Chondrocyte (in vitro differentiated cells): Measurements from ENCODE around the gene BDKRB1. TPM values are rescaled to one million over a fixed set of nuclear protein-coding genes. Genes with fewer than 3 reads are reported as not detected.

Source experiments
- DNase-seq: peaks from one replicate; pipeline ENCODE4 v3.0.0; 2021; ENCODE audit warnings: mixed read lengths, low spot score
- H3K27ac Mint-ChIP-seq: one replicate; pipeline ENCODE4 v1.8.0; 2021; ENCODE audit warnings: mild to moderate bottlenecking, moderate library complexity, mixed read lengths; ENCODE audit not compliant: unreplicated experiment
- H3K27me3 Mint-ChIP-seq: 2 replicates; pipeline ENCODE4 v1.8.0; 2021; ENCODE audit warnings: low read depth, mixed read lengths
- H3K36me3 Mint-ChIP-seq: 2 replicates; pipeline ENCODE4 v1.8.0; 2021; ENCODE audit warnings: low read depth, mixed read lengths
- H3K4me1 Mint-ChIP-seq: 2 replicates; pipeline ENCODE4 v1.8.0; 2021; ENCODE audit warnings: low read depth, mild to moderate bottlenecking, mixed read lengths
- H3K4me3 Mint-ChIP-seq: one replicate; pipeline ENCODE4 v1.8.0; 2021; ENCODE audit warnings: mild to moderate bottlenecking, moderate library complexity, mixed read lengths; ENCODE audit not compliant: unreplicated experiment
- H3K9me3 Mint-ChIP-seq: 2 replicates; pipeline ENCODE4 v1.8.0; 2021; ENCODE audit warnings: low read depth, mixed read lengths
- long read RNA-seq: library from polyadenylated mRNA; stranded (forward); transcript quantifications from one replicate; pipeline ENCODE4 v2.0.0, GENCODE V29; 2021
- total RNA-seq: library from RNA; stranded (reverse); gene quantifications from 3 replicates; pipeline ENCODE4 v1.2.1, GENCODE V29; 2021
- TF ChIP-seq, protein P1 (sequence below): fragments of 200-600 bp; sonication (generic); IDR thresholded peaks from 2 replicates; pipeline ENCODE4 v1.5.0; 2021; ENCODE audit warnings: antibody characterized with exemption, mild to moderate bottlenecking, moderate library complexity

BDKRB1 gene
- not detected in 3 replicates for total RNA-seq
- long read RNA-seq = 0 reads

DNA sequence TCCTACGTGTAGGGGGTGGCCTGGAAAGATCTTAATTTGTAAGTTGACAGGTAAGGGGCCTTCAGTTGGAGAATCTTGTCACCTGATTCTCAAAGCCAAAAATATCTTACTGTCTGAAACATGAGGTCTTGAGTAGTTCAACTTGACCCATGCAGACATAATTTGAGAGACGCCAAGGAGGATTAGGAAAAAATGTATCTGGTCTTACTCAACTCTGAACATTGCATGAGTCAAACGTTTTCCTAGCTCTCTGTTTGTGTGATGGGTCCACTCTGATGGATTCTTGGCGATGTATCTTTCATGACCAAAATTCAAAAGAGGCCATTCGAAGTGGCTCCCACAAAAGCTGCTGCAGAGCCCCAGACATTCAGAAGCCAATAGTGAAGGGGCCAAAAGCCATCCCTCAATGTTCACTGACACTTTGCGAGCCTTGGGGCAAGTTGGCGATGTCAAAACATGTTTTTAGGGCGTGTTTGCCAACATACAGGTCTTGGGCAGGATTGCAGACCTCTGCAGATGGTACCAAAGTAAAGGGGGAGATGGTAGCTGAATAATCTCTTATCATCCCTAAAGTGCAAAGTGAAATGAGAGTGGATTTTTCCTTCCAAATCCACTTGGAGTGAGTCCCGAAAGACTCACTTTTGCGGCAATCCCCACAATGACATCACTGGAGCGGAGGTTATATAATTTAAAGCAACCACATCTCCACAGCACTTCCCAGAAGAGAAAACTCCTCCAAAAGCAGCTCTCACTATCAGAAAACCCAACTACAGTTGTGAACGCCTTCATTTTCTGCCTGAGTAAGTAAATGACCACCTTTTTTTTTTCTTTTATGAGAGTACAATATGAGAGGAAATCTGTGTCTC lies at the start of gene BDKRB1:
Gene BDKRB1 (plus strand): TSS at position 710 of the 866 bp plus-strand sequence. CDS start 7,473 bp downstream, outside the sequence.
- H3K36me3 Mint-ChIP-seq = peaks cover 3% of the 10 kb centered on the region
- TF ChIP-seq, protein P1, sequence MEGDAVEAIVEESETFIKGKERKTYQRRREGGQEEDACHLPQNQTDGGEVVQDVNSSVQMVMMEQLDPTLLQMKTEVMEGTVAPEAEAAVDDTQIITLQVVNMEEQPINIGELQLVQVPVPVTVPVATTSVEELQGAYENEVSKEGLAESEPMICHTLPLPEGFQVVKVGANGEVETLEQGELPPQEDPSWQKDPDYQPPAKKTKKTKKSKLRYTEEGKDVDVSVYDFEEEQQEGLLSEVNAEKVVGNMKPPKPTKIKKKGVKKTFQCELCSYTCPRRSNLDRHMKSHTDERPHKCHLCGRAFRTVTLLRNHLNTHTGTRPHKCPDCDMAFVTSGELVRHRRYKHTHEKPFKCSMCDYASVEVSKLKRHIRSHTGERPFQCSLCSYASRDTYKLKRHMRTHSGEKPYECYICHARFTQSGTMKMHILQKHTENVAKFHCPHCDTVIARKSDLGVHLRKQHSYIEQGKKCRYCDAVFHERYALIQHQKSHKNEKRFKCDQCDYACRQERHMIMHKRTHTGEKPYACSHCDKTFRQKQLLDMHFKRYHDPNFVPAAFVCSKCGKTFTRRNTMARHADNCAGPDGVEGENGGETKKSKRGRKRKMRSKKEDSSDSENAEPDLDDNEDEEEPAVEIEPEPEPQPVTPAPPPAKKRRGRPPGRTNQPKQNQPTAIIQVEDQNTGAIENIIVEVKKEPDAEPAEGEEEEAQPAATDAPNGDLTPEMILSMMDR = no peak
- no peak within 1 kb of the TSS for H3K27ac Mint-ChIP-seq
- H3K27me3 Mint-ChIP-seq = peaks cover 4% of the 10 kb centered on the region
- H3K4me1 Mint-ChIP-seq = peaks cover 28% of the 10 kb centered on the region
- DNase-seq = no peak
- H3K4me3 Mint-ChIP-seq = no peak within 1 kb of the TSS
- H3K9me3 Mint-ChIP-seq = peaks cover 3% of the 10 kb centered on the region

DNA sequence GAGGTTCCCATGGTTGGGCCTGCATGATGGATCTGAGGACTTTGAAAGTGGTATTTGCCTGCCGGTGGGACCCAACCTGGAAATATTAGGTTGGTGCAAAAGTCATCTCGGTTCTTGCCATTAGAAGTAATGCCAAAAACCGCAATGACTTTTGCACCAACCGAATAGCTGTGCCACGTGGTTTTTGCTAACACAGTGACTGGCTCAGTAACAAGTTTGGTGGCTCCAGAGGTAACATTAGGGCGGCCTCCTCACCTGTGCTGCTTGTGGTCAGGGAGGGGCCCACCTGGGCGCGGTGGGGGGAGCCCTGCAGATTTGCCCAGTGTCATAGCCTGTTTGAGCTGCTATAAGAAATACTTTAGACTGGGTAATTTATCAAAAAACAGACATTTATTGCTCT lies 49.5 kb upstream of the BDKRB1 start:
- peaks cover 16% of the 10 kb centered on the region for H3K27me3 Mint-ChIP-seq
- no peak overlapping the region for H3K4me3 Mint-ChIP-seq
- TF ChIP-seq, protein P1 = no peak
- H3K27ac Mint-ChIP-seq = no peak overlapping the region
- DNase-seq = no peak
- peaks cover 14% of the 10 kb centered on the region for H3K4me1 Mint-ChIP-seq
- H3K9me3 Mint-ChIP-seq = no peaks in the 10 kb centered on the region
- no peaks in the 10 kb centered on the region for H3K36me3 Mint-ChIP-seq

DNA sequence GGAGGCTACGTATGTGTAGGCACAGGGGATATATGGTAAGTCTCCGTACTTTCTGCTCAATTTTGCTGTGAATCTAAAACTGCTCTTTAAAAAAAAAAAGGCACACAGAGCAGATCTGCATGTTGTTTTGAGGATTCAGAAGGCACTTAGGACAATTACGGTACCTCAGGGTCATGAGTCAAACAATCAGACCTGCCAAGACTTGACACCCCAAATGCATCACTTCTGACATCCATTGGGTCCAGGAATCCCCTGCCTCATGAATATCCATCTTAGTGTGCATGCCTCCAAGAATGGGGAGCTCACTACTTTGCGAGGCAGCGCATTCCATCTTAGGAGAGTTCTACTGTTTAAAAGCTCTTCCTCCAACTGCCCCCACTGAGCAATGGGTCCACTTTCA lies 48.3 kb upstream of the BDKRB1 start:
- Mint-ChIP-seq H3K9me3 (peaks cover 10% of the 10 kb centered on the region), H3K36me3 (peaks cover 2% of the 10 kb centered on the region), H3K27me3 (peaks cover 9% of the 10 kb centered on the region), H3K4me1 (peaks cover 14% of the 10 kb centered on the region), H3K27ac (no peak overlapping the region), H3K4me3 (no peak overlapping the region)
- DNase-seq = no peak
- TF ChIP-seq, protein P1 = no peak

DNA sequence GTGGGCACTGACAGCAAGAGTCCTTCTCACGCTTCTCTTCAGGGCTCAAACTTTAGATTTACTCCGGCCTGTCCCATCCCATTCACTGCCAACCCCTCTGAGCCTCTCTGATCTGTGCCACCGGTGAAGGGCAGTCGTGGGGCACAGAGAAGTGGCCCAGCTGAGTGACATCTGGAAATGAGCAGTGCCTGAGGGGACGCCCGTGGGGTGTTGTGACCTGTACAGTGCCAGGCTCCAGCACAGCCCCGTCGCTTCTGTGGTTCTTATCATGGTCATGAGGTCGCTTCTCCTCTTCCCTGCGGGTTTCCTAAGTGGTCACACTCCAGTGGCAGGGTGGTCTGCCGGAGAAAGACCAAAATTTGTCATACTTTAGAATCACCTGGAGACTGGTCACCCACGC lies 47.3 kb upstream of the BDKRB1 start:
- H3K4me1 Mint-ChIP-seq = peaks cover 14% of the 10 kb centered on the region
- H3K4me3 Mint-ChIP-seq = no peak overlapping the region
- peaks cover 10% of the 10 kb centered on the region for H3K27me3 Mint-ChIP-seq
- peaks cover 14% of the 10 kb centered on the region for H3K9me3 Mint-ChIP-seq
- no peak overlapping the region for H3K27ac Mint-ChIP-seq
- TF ChIP-seq, protein P1 = no peak
- peaks cover 7% of the 10 kb centered on the region for H3K36me3 Mint-ChIP-seq
- no peak for DNase-seq

DNA sequence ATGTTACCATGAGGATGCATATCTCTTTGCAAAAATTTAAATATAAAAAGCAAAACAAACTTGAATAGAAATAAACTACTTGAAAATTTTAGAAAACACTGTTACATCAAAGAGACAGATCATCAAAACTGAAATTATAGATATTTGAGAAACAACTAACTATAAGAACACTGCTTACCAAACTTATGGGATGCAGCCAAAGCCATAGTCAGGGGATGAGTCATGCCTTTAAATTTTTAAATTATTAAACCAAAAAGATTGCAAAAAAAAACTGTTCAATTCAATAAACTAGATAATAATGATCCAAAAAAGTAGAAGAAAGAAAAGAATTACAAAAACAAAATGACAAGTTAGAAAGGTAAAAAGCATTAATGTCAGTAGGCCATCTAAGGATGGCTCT lies 43.9 kb upstream of the BDKRB1 start:
- TF ChIP-seq, protein P1 = no peak
- H3K4me1 Mint-ChIP-seq = no peaks in the 10 kb centered on the region
- peaks cover 7% of the 10 kb centered on the region for H3K36me3 Mint-ChIP-seq
- no peak overlapping the region for H3K27ac Mint-ChIP-seq
- peaks cover 12% of the 10 kb centered on the region for H3K27me3 Mint-ChIP-seq
- no peak overlapping the region for H3K4me3 Mint-ChIP-seq
- peaks cover 14% of the 10 kb centered on the region for H3K9me3 Mint-ChIP-seq
- DNase-seq = no peak
